ENCODE measurements around the gene ZFR.
"Not testable (repeated sequence)": the region's sequence is repeated elsewhere in the genome, so short reads cannot be mapped to it uniquely, and the experiment has no call there.

Gene ZFR

GRCh38 chr5:32458880-32459495, 14.4 kb upstream of the ZFR start:
- H3K4me3 Mint-ChIP-seq: no peak overlapping the region
- H3K27ac Mint-ChIP-seq: no peak overlapping the region
- H3K9me3 Mint-ChIP-seq: peaks cover 2% of the 10 kb centered on the region
- no peaks in the 10 kb centered on the region for H3K4me1 Mint-ChIP-seq
- TF ChIP-seq, protein P1, sequence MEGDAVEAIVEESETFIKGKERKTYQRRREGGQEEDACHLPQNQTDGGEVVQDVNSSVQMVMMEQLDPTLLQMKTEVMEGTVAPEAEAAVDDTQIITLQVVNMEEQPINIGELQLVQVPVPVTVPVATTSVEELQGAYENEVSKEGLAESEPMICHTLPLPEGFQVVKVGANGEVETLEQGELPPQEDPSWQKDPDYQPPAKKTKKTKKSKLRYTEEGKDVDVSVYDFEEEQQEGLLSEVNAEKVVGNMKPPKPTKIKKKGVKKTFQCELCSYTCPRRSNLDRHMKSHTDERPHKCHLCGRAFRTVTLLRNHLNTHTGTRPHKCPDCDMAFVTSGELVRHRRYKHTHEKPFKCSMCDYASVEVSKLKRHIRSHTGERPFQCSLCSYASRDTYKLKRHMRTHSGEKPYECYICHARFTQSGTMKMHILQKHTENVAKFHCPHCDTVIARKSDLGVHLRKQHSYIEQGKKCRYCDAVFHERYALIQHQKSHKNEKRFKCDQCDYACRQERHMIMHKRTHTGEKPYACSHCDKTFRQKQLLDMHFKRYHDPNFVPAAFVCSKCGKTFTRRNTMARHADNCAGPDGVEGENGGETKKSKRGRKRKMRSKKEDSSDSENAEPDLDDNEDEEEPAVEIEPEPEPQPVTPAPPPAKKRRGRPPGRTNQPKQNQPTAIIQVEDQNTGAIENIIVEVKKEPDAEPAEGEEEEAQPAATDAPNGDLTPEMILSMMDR (IDR thresholded peaks at IDR 0.05; ENCODE audit: unreplicated experiment in 3 of 3): no peak
- H3K36me3 Mint-ChIP-seq (ENCODE audit: low read depth): no peaks in the 10 kb centered on the region
- H3K27me3 Mint-ChIP-seq (ENCODE audit: low read depth): no peaks in the 10 kb centered on the region

- H3K9me3 Mint-ChIP-seq: peaks cover 2% of the 10 kb centered on the region
- H3K36me3 Mint-ChIP-seq (ENCODE audit: low read depth): no peaks in the 10 kb centered on the region
- no peak overlapping the region for H3K27ac Mint-ChIP-seq
- TF ChIP-seq, protein P1 (IDR thresholded peaks at IDR 0.05; ENCODE audit: unreplicated experiment in 3 of 3): no peak
- H3K27me3 Mint-ChIP-seq (ENCODE audit: low read depth): no peaks in the 10 kb centered on the region
- no peaks in the 10 kb centered on the region for H3K4me1 Mint-ChIP-seq
- no peak overlapping the region for H3K4me3 Mint-ChIP-seq
These were observed 10.8 kb upstream of the ZFR start for GRCh38 chr5:32455311-32455710.

DNA sequence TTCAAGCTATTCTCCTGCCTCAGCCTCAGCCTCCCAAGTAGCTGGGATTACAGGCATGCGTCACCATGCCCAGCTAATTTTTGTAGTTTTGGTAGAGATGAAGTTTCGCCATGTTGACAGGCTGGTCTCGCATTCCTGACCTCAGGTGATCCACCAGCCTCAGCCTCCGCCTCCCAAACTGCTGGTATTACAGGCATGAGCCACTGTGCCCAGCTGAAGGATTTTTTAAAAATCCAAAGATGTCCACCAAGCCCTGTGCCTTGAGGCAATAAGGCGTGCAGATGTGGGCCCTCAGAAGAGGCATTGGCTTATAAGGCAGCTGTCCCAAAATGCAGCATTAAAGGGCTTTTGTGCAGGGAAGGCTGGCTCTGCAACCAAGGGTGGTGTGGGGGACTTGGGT, 10.3 kb upstream of the ZFR start:
- Mint-ChIP-seq H3K4me1 (no peaks in the 10 kb centered on the region), H3K27ac (no peak overlapping the region), H3K9me3 (no peaks in the 10 kb centered on the region), H3K27me3 (ENCODE audit: low read depth) (no peaks in the 10 kb centered on the region), H3K36me3 (ENCODE audit: low read depth) (no peaks in the 10 kb centered on the region), H3K4me3 (no peak overlapping the region)
- TF ChIP-seq, protein P1 (IDR thresholded peaks at IDR 0.05; ENCODE audit: unreplicated experiment in 3 of 3): no peak

- Mint-ChIP-seq H3K36me3 (ENCODE audit: low read depth) (no peaks in the 10 kb centered on the region), H3K9me3 (no peaks in the 10 kb centered on the region), H3K4me3 (no peak overlapping the region), H3K4me1 (no peaks in the 10 kb centered on the region), H3K27ac (no peak overlapping the region), H3K27me3 (ENCODE audit: low read depth) (no peaks in the 10 kb centered on the region)
- TF ChIP-seq, protein P1 (IDR thresholded peaks at IDR 0.05; ENCODE audit: unreplicated experiment in 3 of 3): no peak
These were observed 9.4 kb upstream of the ZFR start for GRCh38 chr5:32453916-32454315.

- not testable (repeated sequence) for H3K27me3 Mint-ChIP-seq (ENCODE audit: low read depth); H3K9me3 Mint-ChIP-seq; H3K4me3 Mint-ChIP-seq; H3K4me1 Mint-ChIP-seq; H3K27ac Mint-ChIP-seq; H3K36me3 Mint-ChIP-seq (ENCODE audit: low read depth)
These were observed 7.8 kb upstream of the ZFR start for GRCh38 chr5:32452316-32452715.

DNA sequence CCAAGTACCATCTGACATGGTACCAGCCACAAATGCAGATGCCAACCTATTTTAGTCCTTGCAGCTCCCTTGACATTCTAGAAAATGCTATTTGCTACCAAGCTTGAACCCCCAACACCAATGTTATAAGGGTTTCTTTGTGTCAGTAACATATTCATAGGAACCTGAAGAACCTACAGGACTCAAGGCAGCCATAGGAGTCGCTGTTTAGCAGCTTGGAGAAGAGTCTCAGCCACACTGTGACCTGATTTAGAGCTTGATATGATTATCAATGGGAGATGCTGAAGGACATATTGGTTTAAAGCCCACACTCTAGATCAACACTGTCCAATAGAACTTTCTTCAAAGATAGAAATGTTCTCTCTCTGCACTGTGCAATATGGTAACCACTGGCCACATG, 6.4 kb upstream of the ZFR start:
- TF ChIP-seq, protein P1 (IDR thresholded peaks at IDR 0.05; ENCODE audit: unreplicated experiment in 3 of 3): peak in 1 of 3 experiments; percentile 8
- Mint-ChIP-seq H3K4me1 (peaks cover 8% of the 10 kb centered on the region), H3K36me3 (ENCODE audit: low read depth) (no peaks in the 10 kb centered on the region), H3K9me3 (no peaks in the 10 kb centered on the region), H3K27ac (no peak overlapping the region), H3K4me3 (no peak overlapping the region), H3K27me3 (ENCODE audit: low read depth) (no peaks in the 10 kb centered on the region)
